H7 (cell line): ENCODE results near the gene HDAC4. TPM values are rescaled to one million over a fixed set of nuclear protein-coding genes. Genes with fewer than 3 reads are reported as not detected.
A peak's percentile ranks its signal among the peaks of the same experiment; 100 is the strongest.
"Not testable (repeated sequence)": the region's sequence is repeated elsewhere in the genome, so short reads cannot be mapped to it uniquely, and the experiment has no call there.

Experiments used
- DNase-seq: peaks from one replicate; pipeline ENCODE4 v3.0.0; 2012
- H3K27me3 ChIP-seq: 2 replicates; pipeline ENCODE4 v1.6.0; 2011; ENCODE audit warnings: mild to moderate bottlenecking, low read length; ENCODE audit not compliant: control insufficient read depth, insufficient read depth
- H3K36me3 ChIP-seq: replicated peaks from 2 replicates; pipeline ENCODE4 v1.5.1; 2011; ENCODE audit warnings: low read length; ENCODE audit not compliant: control insufficient read depth, insufficient read depth
- H3K4me3 ChIP-seq: 2 replicates; pipeline ENCODE4 v1.5.1; 2011; ENCODE audit warnings: low read depth, mild to moderate bottlenecking, control low read depth, low read length, moderate library complexity; ENCODE audit not compliant: insufficient read depth
- total RNA-seq: library from RNA; depleted of rRNA; stranded (reverse); fragments of >200 nt; shearing (Covaris generic); gene quantifications from 2 replicates; pipeline ENCODE4 v1.2.3, GENCODE V29; 2014

Gene HDAC4
- total RNA-seq, 1 experiment from 2014 or later: 18.1 TPM

- Histone ChIP-seq H3K4me3 (no peak overlapping the region), H3K36me3 (peaks cover 1% of the 10 kb centered on the region), H3K27me3 (no peaks in the 10 kb centered on the region)
- DNase-seq: no peak
These were observed 330.4 kb downstream of the HDAC4 start for GRCh38 chr2:239070466-239070865.

DNA sequence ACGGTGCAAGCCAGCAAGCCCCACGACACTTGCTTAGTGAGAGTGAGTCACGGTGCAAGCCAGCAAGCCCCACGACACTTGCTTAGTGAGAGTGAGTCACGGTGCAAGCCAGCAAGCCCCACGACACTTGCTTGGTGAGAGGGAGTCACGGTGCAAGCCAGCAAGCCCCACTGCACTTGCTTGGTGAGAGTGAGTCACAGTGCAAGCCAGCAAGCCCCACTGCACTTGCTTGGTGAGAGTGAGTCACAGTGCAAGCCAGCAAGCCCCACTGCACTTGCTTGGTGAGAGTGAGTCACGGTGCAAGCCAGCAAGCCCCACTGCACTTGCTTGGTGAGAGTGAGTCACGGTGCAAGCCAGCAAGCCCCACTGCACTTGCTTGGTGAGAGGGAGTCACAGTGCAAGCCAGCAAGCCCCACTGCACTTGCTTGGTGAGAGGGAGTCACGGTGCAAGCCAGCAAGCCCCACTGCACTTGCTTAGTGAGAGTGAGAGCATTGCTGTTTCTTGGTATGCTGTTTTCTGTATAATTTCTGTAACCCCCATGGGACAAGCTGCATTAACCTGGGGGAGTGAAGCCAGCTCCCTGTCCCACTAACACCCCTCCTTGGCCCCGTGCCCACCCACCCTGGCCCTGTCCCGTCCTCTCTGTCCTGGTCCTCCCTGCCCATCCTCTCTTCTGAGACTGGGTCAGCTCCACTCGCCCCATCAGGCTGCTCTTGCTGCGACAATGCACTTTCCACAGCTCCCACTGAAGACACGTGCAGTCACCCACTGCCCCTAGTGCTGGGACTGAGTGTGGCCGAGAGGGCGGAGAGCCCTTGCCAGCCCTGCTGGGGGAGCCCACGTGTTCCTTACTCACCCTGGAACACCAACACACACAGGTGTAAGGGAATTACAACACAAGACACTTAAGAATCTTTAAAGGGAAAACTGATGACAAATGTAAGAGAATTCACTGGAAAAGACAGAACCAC lies 331.2 kb downstream of the HDAC4 start:
- H3K4me3 ChIP-seq, H3K27me3 ChIP-seq, H3K36me3 ChIP-seq: not testable (repeated sequence)
- peak; percentile 51 for DNase-seq

GRCh38 chr2:239068411-239068810 lies 332.4 kb downstream of the HDAC4 start:
- no peaks in the 10 kb centered on the region for H3K27me3 ChIP-seq
- no peak overlapping the region for H3K4me3 ChIP-seq
- no peak for DNase-seq
- H3K36me3 ChIP-seq: peaks cover 1% of the 10 kb centered on the region

- Histone ChIP-seq H3K27me3 (no peaks in the 10 kb centered on the region), H3K36me3 (peaks cover 1% of the 10 kb centered on the region), H3K4me3 (no peak overlapping the region)
- peak; percentile 51 for DNase-seq
These were observed 333.5 kb downstream of the HDAC4 start for GRCh38 chr2:239067196-239067865.

- Histone ChIP-seq H3K27me3 (no peaks in the 10 kb centered on the region), H3K4me3 (no peak overlapping the region), H3K36me3 (no peaks in the 10 kb centered on the region; the same call in 1 of the 2 replicates)
- no peak for DNase-seq
These were observed 334.2 kb downstream of the HDAC4 start for GRCh38 chr2:239066597-239066996.

DNA sequence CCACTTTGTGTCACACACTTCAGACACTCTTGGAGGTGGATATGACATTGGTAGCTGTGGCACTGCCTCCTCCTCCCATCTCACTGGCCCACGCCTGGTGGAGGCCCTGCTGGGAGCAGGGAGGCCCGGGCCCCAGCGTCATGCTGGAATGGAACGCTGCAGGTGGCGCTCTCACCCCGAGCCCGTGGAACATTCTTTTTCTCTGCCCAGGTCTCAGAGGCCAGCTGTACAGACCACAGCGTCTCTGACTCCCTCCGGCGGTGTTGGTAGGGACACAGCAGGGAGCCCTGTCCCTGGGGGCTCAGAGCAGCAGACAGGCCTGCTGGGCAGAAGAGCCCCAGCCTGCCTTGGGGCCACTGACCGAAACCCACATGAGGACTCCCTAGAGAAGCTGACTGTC lies 334.9 kb downstream of the HDAC4 start:
- Histone ChIP-seq H3K27me3 (no peaks in the 10 kb centered on the region), H3K36me3 (peaks cover 2% of the 10 kb centered on the region), H3K4me3 (no peak overlapping the region)
- DNase-seq: peak; percentile 72

DNA sequence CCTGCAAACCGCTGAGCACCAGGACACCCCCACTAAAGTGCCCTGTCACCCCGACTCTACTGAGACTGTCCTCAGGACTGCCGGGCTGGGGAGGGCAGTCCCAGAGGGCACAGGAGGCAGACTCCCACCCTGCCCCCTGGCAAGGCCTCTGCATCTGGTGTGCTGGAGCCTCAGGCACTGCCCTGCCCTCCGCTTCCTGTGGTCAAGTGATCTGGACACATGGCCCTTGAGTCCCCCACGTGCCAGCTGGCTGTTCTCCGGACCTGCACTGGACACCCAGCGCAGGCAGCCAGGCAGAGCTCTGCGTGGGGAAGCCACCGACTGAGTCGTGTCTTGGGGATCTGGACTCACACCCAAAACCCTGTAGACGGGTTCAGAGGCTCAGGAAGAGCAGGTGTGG lies 335.3 kb downstream of the HDAC4 start:
- no peaks in the 10 kb centered on the region for H3K27me3 ChIP-seq
- DNase-seq: no peak
- peaks cover 2% of the 10 kb centered on the region for H3K36me3 ChIP-seq
- no peak overlapping the region for H3K4me3 ChIP-seq

- H3K36me3 ChIP-seq: peaks cover 2% of the 10 kb centered on the region
- no peaks in the 10 kb centered on the region for H3K27me3 ChIP-seq
- H3K4me3 ChIP-seq: no peak overlapping the region
- DNase-seq: no peak
These were observed 335.9 kb downstream of the HDAC4 start for GRCh38 chr2:239064891-239065290.

DNA sequence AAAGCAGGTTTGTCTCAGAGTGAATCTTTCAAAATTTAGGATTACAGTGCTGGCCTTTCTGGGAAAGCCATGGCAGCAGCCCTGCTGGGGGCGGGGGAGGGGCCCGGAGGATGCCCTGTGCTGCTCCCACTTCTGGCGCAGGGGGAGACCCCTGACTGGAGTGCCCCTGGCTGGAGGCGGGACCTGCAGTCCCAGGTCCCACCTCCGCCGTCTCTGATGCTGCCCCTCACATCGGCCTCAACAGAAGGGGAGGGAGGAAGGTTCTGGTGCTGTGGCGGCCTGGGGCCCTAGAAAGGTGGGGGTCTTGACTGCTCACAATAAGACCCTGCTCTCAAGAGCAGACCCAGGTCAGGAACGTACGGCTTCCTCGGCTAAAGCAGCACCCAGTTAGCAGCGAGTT lies 336.6 kb downstream of the HDAC4 start:
- H3K27me3 ChIP-seq: no peaks in the 10 kb centered on the region
- DNase-seq: no peak

DNA sequence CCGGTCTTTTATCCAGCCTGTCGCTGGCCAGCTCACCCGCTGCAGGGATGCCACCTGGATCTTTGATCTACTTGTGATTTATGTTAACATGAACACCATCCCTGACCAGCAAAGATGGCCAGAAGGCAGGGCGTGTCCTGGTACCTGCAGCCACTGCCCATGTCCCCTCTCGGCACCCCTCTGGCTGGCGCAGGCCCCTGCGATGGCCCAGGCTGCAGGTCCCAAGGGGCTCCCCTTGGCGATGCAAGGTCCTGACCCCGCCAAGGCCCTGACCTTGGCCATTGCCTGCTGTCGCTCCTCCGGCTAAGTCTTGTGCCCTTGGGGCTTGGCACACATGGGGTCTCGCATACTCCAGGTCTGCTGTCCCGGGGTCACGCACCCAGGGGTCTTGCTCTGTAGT lies 338.1 kb downstream of the HDAC4 start:
- peak; percentile 55 for DNase-seq
- no peaks in the 10 kb centered on the region for H3K27me3 ChIP-seq

More for the DNA sequence above, 336.6 kb downstream of the HDAC4 start:
- Histone ChIP-seq H3K36me3 (peaks cover 2% of the 10 kb centered on the region), H3K4me3 (no peak overlapping the region)

DNA sequence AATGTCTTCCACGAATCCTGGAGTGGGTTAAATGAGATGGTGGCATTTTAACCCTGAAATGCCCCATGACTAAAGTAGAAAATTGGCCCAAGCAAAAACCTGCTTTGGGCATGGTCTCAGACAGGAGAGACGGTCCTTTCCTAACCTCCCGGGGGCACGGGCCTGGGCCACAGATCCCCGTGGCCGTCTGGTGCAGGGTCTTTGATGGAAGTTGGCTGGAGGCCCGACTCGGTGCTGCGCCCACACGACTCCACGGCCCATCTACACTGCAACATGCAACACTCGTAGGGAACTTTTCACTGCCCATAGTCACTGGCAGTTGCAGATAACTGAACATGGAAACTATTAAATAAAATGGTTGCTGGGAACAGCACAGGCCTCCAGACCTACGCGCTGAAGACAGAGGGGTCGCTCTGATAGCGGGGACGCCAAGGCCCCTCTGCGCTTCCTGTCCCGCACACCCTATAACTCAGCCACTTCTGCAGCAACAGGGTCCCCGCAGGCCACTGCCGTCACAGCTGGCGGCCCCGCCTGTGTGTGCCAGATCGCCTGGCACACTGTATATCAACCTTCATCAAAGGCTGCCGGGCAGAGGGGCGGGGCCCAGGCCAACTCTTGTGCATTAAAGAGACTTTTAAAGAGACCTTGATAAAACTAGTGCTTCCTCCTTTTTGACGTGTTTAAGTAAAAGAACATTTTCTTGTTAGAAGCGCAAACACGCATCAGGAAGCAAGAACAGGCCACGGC lies 338.8 kb downstream of the HDAC4 start:
- Histone ChIP-seq H3K36me3 (peaks cover 2% of the 10 kb centered on the region), H3K27me3 (no peaks in the 10 kb centered on the region), H3K4me3 (no peak overlapping the region)
- DNase-seq: peak; percentile 60

More for the DNA sequence above, 338.1 kb downstream of the HDAC4 start:
- Histone ChIP-seq H3K36me3 (peaks cover 2% of the 10 kb centered on the region), H3K4me3 (no peak overlapping the region)

DNA sequence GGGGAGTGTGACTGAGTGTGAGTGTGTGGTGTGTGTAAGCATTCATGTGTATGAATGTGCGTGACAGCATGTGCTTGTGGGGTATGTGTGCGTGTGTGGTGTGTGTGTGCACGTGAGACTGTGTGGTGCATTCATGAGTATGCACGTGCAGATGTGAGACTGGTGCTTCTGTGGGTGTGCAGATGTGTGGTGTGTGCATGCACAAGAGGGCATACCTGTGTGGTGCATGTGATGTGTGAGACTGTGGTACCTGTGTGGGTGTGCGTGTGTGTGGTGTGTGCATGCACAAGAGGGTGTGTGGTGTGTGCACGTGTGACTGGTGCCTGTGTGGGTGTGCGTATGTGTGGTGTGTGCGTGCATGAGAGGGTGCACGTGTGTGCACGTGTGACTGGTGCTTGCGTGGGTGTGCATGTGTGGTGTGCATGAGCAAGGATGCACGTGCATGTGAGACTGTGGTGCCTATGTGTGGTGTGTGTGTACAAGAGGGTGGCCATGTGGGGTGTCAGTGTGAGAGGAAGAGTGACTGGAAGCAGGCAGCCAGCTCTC lies 339.6 kb downstream of the HDAC4 start:
- H3K36me3 ChIP-seq: peaks cover 2% of the 10 kb centered on the region
- no peaks in the 10 kb centered on the region for H3K27me3 ChIP-seq
- no peak overlapping the region for H3K4me3 ChIP-seq
- no peak for DNase-seq

DNA sequence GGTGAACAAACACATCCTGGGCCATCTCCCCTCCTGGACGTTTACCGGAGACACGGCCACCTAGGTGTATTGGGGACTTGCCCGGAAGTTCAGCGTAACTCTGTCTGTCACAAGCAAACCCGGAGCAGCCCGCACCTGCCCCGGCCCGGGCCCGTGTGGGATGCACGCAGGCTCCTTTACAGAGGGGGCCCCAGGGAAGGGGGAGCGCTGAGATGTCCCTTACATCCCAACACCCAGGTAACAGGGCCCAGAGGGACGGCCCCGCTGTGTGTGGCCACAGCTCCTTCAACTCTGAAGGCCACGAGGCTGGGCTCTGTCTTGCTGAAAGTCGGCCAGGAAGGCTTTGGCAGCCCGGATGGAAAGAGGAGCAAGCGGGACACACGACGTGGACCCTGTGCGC lies 340.1 kb downstream of the HDAC4 start:
- Histone ChIP-seq H3K27me3 (no peaks in the 10 kb centered on the region), H3K4me3 (no peak overlapping the region), H3K36me3 (peaks cover 2% of the 10 kb centered on the region)
- DNase-seq: peak; percentile 56

DNA sequence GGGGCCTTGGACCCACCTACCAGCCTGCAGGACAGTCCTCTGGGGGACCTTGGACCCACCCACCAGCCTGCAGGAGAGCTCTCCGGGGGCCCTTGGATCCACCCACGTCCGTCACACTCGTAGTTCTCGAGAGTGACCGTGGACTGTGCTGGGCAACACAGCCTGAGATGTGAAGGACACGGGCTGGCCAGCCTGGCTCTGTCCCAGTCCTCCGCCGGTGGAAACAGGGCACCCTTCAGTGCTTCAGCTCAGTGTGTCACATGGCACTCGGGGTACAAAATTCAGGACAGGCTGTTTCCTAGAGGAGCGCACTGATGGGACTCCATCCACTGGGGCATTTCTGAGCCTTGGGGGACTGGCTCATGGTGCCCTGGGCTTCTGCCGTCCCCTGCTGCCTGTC lies 341.0 kb downstream of the HDAC4 start:
- Histone ChIP-seq H3K4me3 (no peak overlapping the region), H3K36me3 (peaks cover 2% of the 10 kb centered on the region)

More for the DNA sequence above, 341.0 kb downstream of the HDAC4 start:
- DNase-seq: no peak
- no peaks in the 10 kb centered on the region for H3K27me3 ChIP-seq
